Measurements from ENCODE around the gene TMEM101.
"Not testable (repeated sequence)": the region's sequence is repeated elsewhere in the genome, so short reads cannot be mapped to it uniquely, and the experiment has no call there.

The TMEM101 gene

GRCh38 chr17:44024853-44025252, 10.1 kb upstream of the TMEM101 start:
- no peak for TF ChIP-seq CTCF (IDR thresholded peaks at IDR 0.05; ENCODE audit: control insufficient read depth, insufficient read depth, low read depth, low read length, missing control alignments)
- no peak for DNase-seq (ENCODE audit: low read depth)
- no peak overlapping the region for H3K4me3 ChIP-seq (ENCODE audit: control insufficient read depth, low read depth, low read length)

GRCh38 chr17:44024271-44024663, 9.5 kb upstream of the TMEM101 start:
- H3K4me3 ChIP-seq (ENCODE audit: control insufficient read depth, low read depth, low read length) = no peak overlapping the region
- DNase-seq (ENCODE audit: low read depth) = no peak
- no peak for TF ChIP-seq CTCF (IDR thresholded peaks at IDR 0.05; ENCODE audit: control insufficient read depth, insufficient read depth, low read depth, low read length, missing control alignments)

GRCh38 chr17:44023545-44024270, 8.9 kb upstream of the TMEM101 start:
- no peak for TF ChIP-seq CTCF (IDR thresholded peaks at IDR 0.05; ENCODE audit: control insufficient read depth, insufficient read depth, low read depth, low read length, missing control alignments)
- no peak for DNase-seq (ENCODE audit: low read depth)
- no peak overlapping the region for H3K4me3 ChIP-seq (ENCODE audit: control insufficient read depth, low read depth, low read length)

GRCh38 chr17:44022246-44022645, 7.5 kb upstream of the TMEM101 start:
- no peak for DNase-seq (ENCODE audit: low read depth)
- no peak for TF ChIP-seq CTCF (IDR thresholded peaks at IDR 0.05; ENCODE audit: control insufficient read depth, insufficient read depth, low read depth, low read length, missing control alignments)
- H3K4me3 ChIP-seq (ENCODE audit: control insufficient read depth, low read depth, low read length) = no peak overlapping the region

- H3K4me3 ChIP-seq (ENCODE audit: control insufficient read depth, low read depth, low read length); DNase-seq (ENCODE audit: low read depth): not testable (repeated sequence)
These were observed 6.5 kb upstream of the TMEM101 start for GRCh38 chr17:44021227-44021626.

- DNase-seq (ENCODE audit: low read depth) = no peak
- H3K4me3 ChIP-seq (ENCODE audit: control insufficient read depth, low read depth, low read length) = peak overlapping the region; percentile 99
- TF ChIP-seq CTCF (IDR thresholded peaks at IDR 0.05; ENCODE audit: control insufficient read depth, insufficient read depth, low read depth, low read length, missing control alignments) = no peak
These were observed 678 bp downstream of the TMEM101 start for GRCh38 chr17:44014133-44014436.

- TF ChIP-seq CTCF (IDR thresholded peaks at IDR 0.05; ENCODE audit: control insufficient read depth, insufficient read depth, low read depth, low read length, missing control alignments) = no peak
These were observed 1.9 kb downstream of the TMEM101 start for GRCh38 chr17:44012874-44013273.

More at GRCh38 chr17:44012874-44013273, 1.9 kb downstream of the TMEM101 start:
- no peak overlapping the region for H3K4me3 ChIP-seq (ENCODE audit: control insufficient read depth, low read depth, low read length)
- DNase-seq (ENCODE audit: low read depth) = no peak

All from AG09309 (cell line).